GM21786 (cell line): ENCODE measurements around the gene SLC39A6.
"Not testable (repeated sequence)": the region's sequence is repeated elsewhere in the genome, so short reads cannot be mapped to it uniquely, and the experiment has no call there.

Source experiments
- ATAC-seq: cut with Tn5 transposase; IDR thresholded peaks from one replicate; pipeline ENCODE4 v1.9.1; 2021; ENCODE audit not compliant: unreplicated experiment

Gene SLC39A6

GRCh38 chr18:36064809-36065079 lies 64.4 kb downstream of the SLC39A6 start:
- ATAC-seq, result not testable (repeated sequence)

GRCh38 chr18:36064027-36064808 lies 64.9 kb downstream of the SLC39A6 start:
- no peak for ATAC-seq

GRCh38 chr18:36058674-36059073 lies 70.5 kb downstream of the SLC39A6 start:
- ATAC-seq, result no peak
